Erythroblast (primary cell): ENCODE results near the gene XPA.

Source experiments
- GATA1 ChIP-seq: IDR thresholded peaks from 2 replicates; pipeline ENCODE4 v1.6.1; 2011; ENCODE audit warnings: low read depth, mild to moderate bottlenecking, control low read depth, low read length, moderate library complexity
- POLR2A ChIP-seq: IDR thresholded peaks from 2 replicates; pipeline ENCODE4 v1.6.1; 2011; ENCODE audit warnings: mild to moderate bottlenecking, low read length

- TF ChIP-seq POLR2A (no peak), GATA1 (no peak)
Observed at GRCh38 chr9:97705354-97705950, 8.3 kb upstream of the XPA start.
